H9 (cell line): ENCODE data around the gene TERC. TPM values are rescaled to one million over a fixed set of nuclear protein-coding genes. Genes with fewer than 3 reads are reported as not detected.

ENCODE experiments used
- DNase-seq: peaks from one replicate; pipeline ENCODE4 v3.0.0-alpha.2; 2017
- H2AFZ ChIP-seq: one replicate; pipeline ENCODE4 v1.6.1; 2013; ENCODE audit warnings: mild to moderate bottlenecking, low read length, control low read depth, moderate library complexity
- H2AK5ac ChIP-seq: 2 replicates; pipeline ENCODE4 v1.6.1; 2013; ENCODE audit warnings: low read length, control low read depth, mixed read lengths; ENCODE audit not compliant: insufficient read length
- H2BK120ac ChIP-seq: one replicate; pipeline ENCODE4 v1.6.1; 2013; ENCODE audit warnings: low read depth, mild to moderate bottlenecking, low read length, control low read depth, inconsistent platforms; ENCODE audit not compliant: poor library complexity, severe bottlenecking
- H2BK12ac ChIP-seq: 2 replicates; pipeline ENCODE4 v1.6.1; 2013; ENCODE audit warnings: low read length, control low read depth, mixed read lengths, low read depth; ENCODE audit not compliant: insufficient read length
- H2BK15ac ChIP-seq: 2 replicates; pipeline ENCODE4 v1.6.1; 2013; ENCODE audit warnings: low read depth, low read length, control low read depth
- H2BK20ac ChIP-seq: one replicate; pipeline ENCODE4 v1.6.1; 2013; ENCODE audit warnings: low read depth, mild to moderate bottlenecking, low read length, control low read depth, inconsistent platforms; ENCODE audit not compliant: poor library complexity, severe bottlenecking
- H2BK5ac ChIP-seq: 2 replicates; pipeline ENCODE4 v1.6.1; 2013; ENCODE audit warnings: low read length, control low read depth, mixed read lengths; ENCODE audit not compliant: insufficient read length
- H3K14ac ChIP-seq: 2 replicates; pipeline ENCODE4 v1.6.1; 2013; ENCODE audit warnings: low read length, control low read depth; ENCODE audit not compliant: insufficient read depth
- H3K18ac ChIP-seq: 2 replicates; pipeline ENCODE4 v1.6.1; 2013; ENCODE audit warnings: low read depth, mild to moderate bottlenecking, mixed read lengths, low read length, control low read depth; ENCODE audit not compliant: insufficient read length
- H3K23ac ChIP-seq: 2 replicates; pipeline ENCODE4 v1.6.1; 2013; ENCODE audit warnings: low read length, control low read depth, mixed read lengths, low read depth; ENCODE audit not compliant: insufficient read length
- H3K23me2 ChIP-seq: 2 replicates; pipeline ENCODE4 v1.6.1; 2013; ENCODE audit warnings: low read depth, mild to moderate bottlenecking, mixed read lengths, low read length, control low read depth; ENCODE audit not compliant: insufficient read length, poor library complexity, severe bottlenecking
- H3K27ac ChIP-seq: 2 replicates; pipeline ENCODE4 v1.5.1; 2013; ENCODE audit warnings: low read length, control low read depth, mixed read lengths, low read depth; ENCODE audit not compliant: insufficient read length
- H3K27me3 ChIP-seq: 2 replicates; pipeline ENCODE4 v1.6.1; 2013; ENCODE audit warnings: low read length, control low read depth, inconsistent platforms; ENCODE audit not compliant: insufficient read depth
- H3K4ac ChIP-seq: 2 replicates; pipeline ENCODE4 v1.6.1; 2013; ENCODE audit warnings: low read depth, mild to moderate bottlenecking, control low read depth, inconsistent platforms, low read length, moderate library complexity
- H3K4me1 ChIP-seq: 2 replicates; pipeline ENCODE4 v1.6.1; 2013; ENCODE audit warnings: low read length, control low read depth, inconsistent platforms; ENCODE audit not compliant: insufficient read depth
- H3K4me2 ChIP-seq: 2 replicates; pipeline ENCODE4 v1.6.1; 2013; ENCODE audit warnings: low read length, control low read depth, mixed read lengths; ENCODE audit not compliant: insufficient read length, insufficient read depth
- H3K56ac ChIP-seq: 2 replicates; pipeline ENCODE4 v1.6.1; 2013; ENCODE audit warnings: low read depth, mild to moderate bottlenecking, mixed read lengths, low read length, control low read depth; ENCODE audit not compliant: insufficient read length
- H3K79me1 ChIP-seq: 2 replicates; pipeline ENCODE4 v1.6.1; 2013; ENCODE audit warnings: low read depth, mild to moderate bottlenecking, moderate library complexity, low read length, control low read depth, inconsistent platforms; ENCODE audit not compliant: insufficient read depth, poor library complexity, severe bottlenecking
- H3K79me2 ChIP-seq: 2 replicates; pipeline ENCODE4 v1.6.1; 2013; ENCODE audit warnings: low read length, control low read depth, inconsistent platforms; ENCODE audit not compliant: insufficient read depth
- H3K9ac ChIP-seq: 2 replicates; pipeline ENCODE4 v1.6.1; 2013; ENCODE audit warnings: low read length, control low read depth, mixed read lengths; ENCODE audit not compliant: insufficient read length; ENCODE audit errors: extremely low read depth
- H3K9me3 ChIP-seq: one replicate; pipeline ENCODE4 v1.6.1; 2013; ENCODE audit warnings: low read depth, low read length, inconsistent platforms; ENCODE audit not compliant: control insufficient read depth
- H3T11ph ChIP-seq: one replicate; pipeline ENCODE4 v1.6.1; 2013; ENCODE audit warnings: mild to moderate bottlenecking, low read length, control low read depth, inconsistent platforms
- H4K20me1 ChIP-seq: one replicate; pipeline ENCODE4 v1.6.1; 2013; ENCODE audit not compliant: control insufficient read depth, insufficient read length, insufficient read depth
- H4K5ac ChIP-seq: 2 replicates; pipeline ENCODE4 v1.6.1; 2013; ENCODE audit warnings: low read depth, mild to moderate bottlenecking, mixed read lengths, low read length, control low read depth; ENCODE audit not compliant: insufficient read length
- H4K8ac ChIP-seq: replicated peaks from 2 replicates; pipeline ENCODE4 v1.6.1; 2013; ENCODE audit warnings: low read length, control low read depth, mixed read lengths, low read depth; ENCODE audit not compliant: insufficient read length
- H4K91ac ChIP-seq: 2 replicates; pipeline ENCODE4 v1.6.1; 2013; ENCODE audit warnings: low read depth, mild to moderate bottlenecking, moderate library complexity, mixed read lengths, low read length, control low read depth; ENCODE audit not compliant: insufficient read length
- H3K27ac Mint-ChIP-seq, 3 experiments: 2 replicates in 2 of 3; 3 replicates in 1 of 3; pipeline ENCODE4 v1.8.0; 2020 to 2021; ENCODE audit warnings: mixed read lengths in 3 of 3, mild to moderate bottlenecking in 1 of 3, moderate library complexity in 1 of 3
- H3K27me3 Mint-ChIP-seq: 2 replicates; pipeline ENCODE4 v1.8.0; 2021; ENCODE audit warnings: low read depth, mild to moderate bottlenecking, moderate library complexity, mixed read lengths
- H3K36me3 Mint-ChIP-seq, 3 experiments: 2 replicates in 2 of 3; 3 replicates in 1 of 3; pipeline ENCODE4 v1.8.0; 2020 to 2021; ENCODE audit warnings: low read depth in 3 of 3, mixed read lengths in 3 of 3; ENCODE audit not compliant: insufficient read depth in 1 of 3
- H3K4me1 Mint-ChIP-seq, 2 experiments: 2 replicates each; pipeline ENCODE4 v1.8.0; 2020; ENCODE audit warnings: mixed read lengths in 2 of 2
- H3K4me3 Mint-ChIP-seq, 2 experiments: 2 replicates in 1 of 2; 3 replicates in 1 of 2; pipeline ENCODE4 v1.8.0; 2020 to 2021; ENCODE audit warnings: mild to moderate bottlenecking in 2 of 2, mixed read lengths in 2 of 2, moderate library complexity in 1 of 2
- H3K9me3 Mint-ChIP-seq, 2 experiments: 2 replicates in 1 of 2; 3 replicates in 1 of 2; pipeline ENCODE4 v1.8.0; 2020; ENCODE audit warnings: mild to moderate bottlenecking in 2 of 2, mixed read lengths in 2 of 2, moderate library complexity in 1 of 2
- WGBS: extraction: QIAGEN DNeasy Blood & Tissue Kit; methylation state at CpG from one replicate; pipeline ENCODE4 v1.1.7; 2013; ENCODE audit warnings: missing lambda C conversion rate, low lambda C conversion rate, mixed read lengths; ENCODE audit not compliant: insufficient read length; ENCODE audit errors: extremely low coverage; 5-methylcytosine and 5-hydroxymethylcytosine counted together
- total RNA-seq: library from RNA; stranded (reverse); gene quantifications from 2 replicates; pipeline ENCODE4 v1.2.1, GENCODE V29; 2021
- TF ChIP-seq, protein P1 (sequence below): fragments of 200-600 bp; sonication (generic); conservative IDR thresholded peaks from 3 replicates; pipeline ENCODE4 v1.8.0; 2021; ENCODE audit warnings: antibody characterized with exemption, mild to moderate bottlenecking

TERC gene
- total RNA-seq, 1 experiment from 2014 or later: 14.1 TPM

DNA sequence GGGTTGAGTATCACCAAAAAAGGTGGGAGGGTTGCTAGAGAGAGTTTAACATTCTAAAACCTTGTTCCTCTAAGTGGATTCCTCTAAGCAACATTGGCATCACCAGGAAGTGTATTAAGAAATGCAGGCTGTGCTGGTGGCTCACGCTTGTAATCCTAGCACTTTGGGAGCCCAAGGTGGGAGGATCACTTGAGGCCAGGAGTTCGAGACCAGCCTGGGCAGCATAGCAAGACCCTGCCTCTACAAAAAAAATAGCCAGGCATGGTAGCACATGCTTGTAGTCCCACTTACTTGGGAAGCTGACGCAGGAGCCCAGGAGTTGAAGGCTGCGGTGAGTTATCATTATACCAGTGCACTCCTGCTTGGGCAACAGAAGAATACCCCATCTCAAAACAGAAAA lies 13.0 kb upstream of the TERC start:
- no peak overlapping the region for H3K4ac ChIP-seq
- WGBS: no CpG with 5 or more reads among the region's 4 CpGs
- H3K79me1 ChIP-seq: peaks cover 7% of the 10 kb centered on the region
- no peaks in the 10 kb centered on the region for H3K4me1 ChIP-seq
- Mint-ChIP-seq H3K9me3 (no peaks in the 10 kb centered on the region; a peak in 1 of 5 replicates), H3K4me1 (peaks cover 22 to 23% of the 10 kb centered on the region in 2 experiments), H3K4me3 (no peak overlapping the region), H3K27ac (no peak overlapping the region), H3K36me3 (peaks cover 30 to 74% (median 70%) of the 10 kb centered on the region in 3 experiments), H3K27me3 (no peaks in the 10 kb centered on the region)
- no peaks in the 10 kb centered on the region for H3K9me3 ChIP-seq
- peaks cover 7% of the 10 kb centered on the region; the same call in 1 of the 2 replicates for H3K79me2 ChIP-seq
- no peak overlapping the region for H3K56ac ChIP-seq
- no peaks in the 10 kb centered on the region for H3K27me3 ChIP-seq
- no peak overlapping the region for H3K27ac ChIP-seq
- H2BK12ac ChIP-seq: no peak overlapping the region
- no peak overlapping the region for H2BK15ac ChIP-seq
- H3T11ph ChIP-seq: no peak overlapping the region
- no peak overlapping the region for H3K14ac ChIP-seq
- no peak overlapping the region for H3K18ac ChIP-seq
- H2BK120ac ChIP-seq: no peak overlapping the region
- H4K91ac ChIP-seq: no peak overlapping the region
- no peak overlapping the region for H2BK5ac ChIP-seq
- no peak overlapping the region for H3K4me2 ChIP-seq
- H3K23me2 ChIP-seq: no peaks in the 10 kb centered on the region
- no peak overlapping the region for H2BK20ac ChIP-seq
- H4K5ac ChIP-seq: no peak overlapping the region
- H2AK5ac ChIP-seq: no peak overlapping the region
- no peak overlapping the region for H4K8ac ChIP-seq
- H4K20me1 ChIP-seq: no peaks in the 10 kb centered on the region
- no peak overlapping the region for H2AFZ ChIP-seq
- DNase-seq: no peak
- H3K23ac ChIP-seq: no peak overlapping the region
- TF ChIP-seq, protein P1, sequence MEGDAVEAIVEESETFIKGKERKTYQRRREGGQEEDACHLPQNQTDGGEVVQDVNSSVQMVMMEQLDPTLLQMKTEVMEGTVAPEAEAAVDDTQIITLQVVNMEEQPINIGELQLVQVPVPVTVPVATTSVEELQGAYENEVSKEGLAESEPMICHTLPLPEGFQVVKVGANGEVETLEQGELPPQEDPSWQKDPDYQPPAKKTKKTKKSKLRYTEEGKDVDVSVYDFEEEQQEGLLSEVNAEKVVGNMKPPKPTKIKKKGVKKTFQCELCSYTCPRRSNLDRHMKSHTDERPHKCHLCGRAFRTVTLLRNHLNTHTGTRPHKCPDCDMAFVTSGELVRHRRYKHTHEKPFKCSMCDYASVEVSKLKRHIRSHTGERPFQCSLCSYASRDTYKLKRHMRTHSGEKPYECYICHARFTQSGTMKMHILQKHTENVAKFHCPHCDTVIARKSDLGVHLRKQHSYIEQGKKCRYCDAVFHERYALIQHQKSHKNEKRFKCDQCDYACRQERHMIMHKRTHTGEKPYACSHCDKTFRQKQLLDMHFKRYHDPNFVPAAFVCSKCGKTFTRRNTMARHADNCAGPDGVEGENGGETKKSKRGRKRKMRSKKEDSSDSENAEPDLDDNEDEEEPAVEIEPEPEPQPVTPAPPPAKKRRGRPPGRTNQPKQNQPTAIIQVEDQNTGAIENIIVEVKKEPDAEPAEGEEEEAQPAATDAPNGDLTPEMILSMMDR: no peak
- H3K9ac ChIP-seq: no peak overlapping the region
